ENCODE measurements around the gene VKORC1. TPM values are rescaled to one million over a fixed set of nuclear protein-coding genes. Genes with fewer than 3 reads are reported as not detected.
"Not testable (repeated sequence)": the region's sequence is repeated elsewhere in the genome, so short reads cannot be mapped to it uniquely, and the experiment has no call there.

Gene VKORC1
- total and polyA plus RNA-seq, 4 experiments from 2014 or later: 48.9 to 114 (median 72.5) TPM

DNA sequence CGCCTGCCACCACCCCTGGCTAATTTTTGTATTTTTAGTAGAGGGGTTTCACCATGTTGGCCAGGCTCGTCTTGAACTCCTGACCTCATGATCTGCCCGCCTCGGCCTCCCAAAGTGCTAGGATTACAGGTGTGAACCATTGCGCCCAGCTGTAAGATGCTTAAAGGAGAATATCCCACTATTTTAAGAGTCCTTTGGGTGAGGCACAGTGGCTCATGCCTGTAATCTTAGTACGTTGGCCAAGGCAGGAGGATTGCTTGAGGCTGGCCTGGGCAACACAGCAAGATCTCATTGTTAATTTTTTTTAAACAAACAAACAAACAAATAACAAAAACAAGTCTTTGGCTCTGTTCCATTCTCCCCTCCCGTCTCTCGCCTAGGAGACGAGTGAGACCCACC lies 46.5 kb upstream of the VKORC1 start:
- H3K9me3 ChIP-seq (ENCODE audit: control insufficient read depth in 1 of 2, low read length in 2 of 2); H3K36me3 ChIP-seq (ENCODE audit: insufficient read depth, low read length); DNase-seq; H3K4me3 ChIP-seq (ENCODE audit: low read length in 2 of 2); H3K27me3 ChIP-seq (ENCODE audit: insufficient read depth, low read length); H3K27me3 Mint-ChIP-seq; H3K36me3 Mint-ChIP-seq; H3K9me3 Mint-ChIP-seq; H3K4me3 Mint-ChIP-seq; H3K27ac ChIP-seq (ENCODE audit: low read depth, low read length); intact Hi-C loops (cut with micrococcal nuclease): not testable (repeated sequence)
- H3K4me1 ChIP-seq (ENCODE audit: insufficient read depth, low read length): peaks cover 15% of the 10 kb centered on the region
- H3K27ac Mint-ChIP-seq: peak overlapping the region in 2 of 7 donors; percentile 44 to 70
- ChIA-PET POLR2A (ENCODE audit: partially characterized antibody) (interaction anchor here (1.8 to 6.0 kb wide), 7 partner anchors 8 to 192 kb away, joined by 5 to 195 read pairs (median 10); partner anchors contain the start of genes FUS, HSD3B7, KAT8 and ORAI3), CTCF (ENCODE audit: partially characterized antibody) (interaction anchor here (2.1 to 2.9 kb wide), 2 partner anchors 30 to 303 kb away, joined by 7 to 10 read pairs; no protein-coding TSS in a partner anchor)
- peaks cover 3 to 14% (median 10%) of the 10 kb centered on the region in 4 donors for H3K4me1 Mint-ChIP-seq

DNA sequence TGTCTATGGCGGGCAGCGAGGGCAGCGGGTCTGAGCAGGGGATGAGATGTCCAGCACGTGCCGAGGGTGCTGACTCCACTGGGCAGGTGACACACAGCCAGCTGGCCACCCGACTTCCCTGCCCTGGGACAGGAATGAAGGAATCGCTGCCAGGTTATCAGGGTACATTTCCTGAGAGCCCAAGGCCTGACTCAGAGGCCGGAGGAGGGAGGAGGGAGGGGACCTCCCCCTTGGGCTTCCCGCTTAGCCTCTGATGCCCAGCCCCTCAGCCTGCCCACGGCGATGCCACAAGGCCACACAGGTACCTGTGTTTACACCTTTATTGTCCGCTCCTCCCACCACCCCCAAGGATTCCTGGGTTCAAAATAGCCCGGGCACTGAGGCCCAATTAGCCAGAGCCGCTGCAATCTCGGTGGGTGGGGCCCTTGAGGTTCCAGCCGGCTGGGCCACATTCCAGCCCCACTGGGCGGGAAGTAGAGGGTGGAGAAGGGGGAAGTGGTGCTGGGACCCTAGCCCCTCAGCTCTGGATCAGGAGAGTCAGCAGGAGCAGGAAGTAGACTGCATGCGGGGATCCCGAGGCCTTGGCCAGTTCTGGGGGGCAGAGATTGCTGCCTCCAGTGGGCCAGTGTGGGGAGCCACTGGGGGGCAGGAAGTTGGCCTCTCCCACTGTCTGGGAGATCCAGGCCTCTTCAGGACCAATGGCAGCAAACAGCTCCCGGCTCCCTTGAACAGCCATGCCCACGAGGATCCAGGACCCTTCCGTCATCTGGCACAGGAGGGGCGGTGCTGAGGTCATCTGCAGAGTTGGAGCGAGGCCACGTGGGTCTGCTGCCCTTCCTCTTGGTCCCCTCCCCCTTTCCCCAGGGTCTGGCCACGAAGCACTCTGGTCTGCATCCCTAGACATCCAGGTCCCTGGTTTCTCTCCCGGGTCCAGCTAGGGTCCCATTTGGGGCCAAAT lies 44.3 kb upstream of the VKORC1 start:
- no peaks in the 10 kb centered on the region for H3K27me3 Mint-ChIP-seq
- Histone ChIP-seq H3K9me3 (ENCODE audit: control insufficient read depth in 1 of 2, low read length in 2 of 2) (no peaks in the 10 kb centered on the region), H3K4me3 (ENCODE audit: low read length in 2 of 2) (no peak overlapping the region), H3K36me3 (ENCODE audit: insufficient read depth, low read length) (no peaks in the 10 kb centered on the region), H3K27ac (ENCODE audit: low read depth, low read length) (no peak overlapping the region), H3K27me3 (ENCODE audit: insufficient read depth, low read length) (no peaks in the 10 kb centered on the region), H3K4me1 (ENCODE audit: insufficient read depth, low read length) (peaks cover 15% of the 10 kb centered on the region)
- ChIA-PET POLR2A (ENCODE audit: partially characterized antibody) (interaction anchor here (0.6 to 6.0 kb wide), 3 partner anchors 8 to 41 kb away, joined by 3 to 121 read pairs (median 3); partner anchors contain the start of genes FUS and KAT8), CTCF (ENCODE audit: partially characterized antibody) (no interaction called here)
- H3K4me1 Mint-ChIP-seq: peaks cover 3 to 14% (median 10%) of the 10 kb centered on the region in 4 donors
- no peak for DNase-seq
- intact Hi-C loops (cut with micrococcal nuclease): no loop called here
- H3K4me3 Mint-ChIP-seq: no peak overlapping the region
- H3K9me3 Mint-ChIP-seq: no peaks in the 10 kb centered on the region
- H3K27ac Mint-ChIP-seq: peak overlapping the region in 2 of 7 donors; percentile 8 to 30
- H3K36me3 Mint-ChIP-seq: no peaks in the 10 kb centered on the region

DNA sequence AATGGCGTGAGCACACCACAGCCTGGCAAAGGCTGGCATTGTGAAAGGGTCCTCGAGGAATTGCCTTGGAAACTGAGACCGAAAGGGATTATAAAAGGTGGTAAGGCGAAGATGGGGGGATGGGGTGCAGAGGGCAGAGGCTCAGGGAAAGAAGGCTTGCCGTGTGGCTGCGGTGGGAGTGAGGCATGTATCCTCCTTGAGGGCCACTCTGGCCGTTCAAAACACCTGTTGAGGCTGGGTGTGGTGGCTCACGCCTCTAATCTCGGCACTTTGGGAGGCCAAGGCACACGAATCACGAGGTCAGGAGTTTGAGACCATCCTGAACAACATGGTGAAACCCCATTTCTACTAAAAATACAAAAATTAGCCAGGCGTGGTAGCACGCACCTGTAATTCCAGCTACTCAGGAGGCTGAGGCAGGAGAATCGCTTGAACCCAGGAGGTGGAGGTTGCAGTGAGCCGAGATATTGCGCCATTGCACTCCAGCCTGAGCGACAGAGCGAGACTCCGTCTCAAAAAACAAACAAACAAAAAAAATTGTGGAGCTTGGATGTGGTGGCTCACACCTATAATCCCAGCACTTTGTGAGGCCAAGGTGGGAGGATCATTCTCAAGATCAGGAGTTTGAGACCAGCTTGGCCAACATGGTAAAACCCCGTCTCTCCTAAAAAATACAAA lies 42.4 kb upstream of the VKORC1 start:
- H3K27me3 Mint-ChIP-seq; H3K27ac ChIP-seq (ENCODE audit: low read depth, low read length); H3K36me3 ChIP-seq (ENCODE audit: insufficient read depth, low read length); DNase-seq; H3K36me3 Mint-ChIP-seq; H3K27me3 ChIP-seq (ENCODE audit: insufficient read depth, low read length); H3K4me3 Mint-ChIP-seq; H3K9me3 ChIP-seq (ENCODE audit: control insufficient read depth in 1 of 2, low read length in 2 of 2); H3K9me3 Mint-ChIP-seq; H3K27ac Mint-ChIP-seq; H3K4me1 ChIP-seq (ENCODE audit: insufficient read depth, low read length); intact Hi-C loops (cut with micrococcal nuclease); H3K4me3 ChIP-seq (ENCODE audit: low read length in 2 of 2); H3K4me1 Mint-ChIP-seq: not testable (repeated sequence)
- ChIA-PET CTCF (ENCODE audit: partially characterized antibody) (interaction anchor here (1.4 kb wide), 1 partner anchor 731 kb away, joined by 3 read pairs; no protein-coding TSS in a partner anchor), POLR2A (ENCODE audit: partially characterized antibody) (interaction anchor here (1.0 kb wide), 1 partner anchor 140 kb away, joined by 3 read pairs; no protein-coding TSS in a partner anchor)

DNA sequence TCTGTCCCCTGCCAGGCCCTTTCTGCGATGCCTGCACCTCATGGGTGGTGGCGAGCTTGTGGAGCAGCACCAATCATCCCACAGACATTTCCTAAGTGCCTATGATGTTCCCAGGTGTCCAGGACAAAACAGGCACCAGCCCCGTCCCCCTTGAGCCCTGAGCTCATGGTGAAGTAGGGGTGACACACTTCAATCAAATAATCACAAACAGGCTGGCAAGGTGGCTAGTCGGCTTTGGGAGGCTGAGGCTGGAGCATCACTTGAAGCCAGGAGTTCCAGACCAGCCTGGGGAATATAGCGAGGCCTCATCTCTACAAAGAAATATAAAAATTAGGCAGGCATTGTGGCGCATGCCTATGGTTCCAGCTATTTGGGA lies 41.7 kb upstream of the VKORC1 start:
- no peaks in the 10 kb centered on the region for H3K27me3 ChIP-seq (ENCODE audit: insufficient read depth, low read length)
- intact Hi-C loops (cut with micrococcal nuclease): no loop called here
- CTCF ChIA-PET (ENCODE audit: partially characterized antibody): interaction anchor here (1.4 kb wide), 1 partner anchor 732 kb away, joined by 3 read pairs; no protein-coding TSS in a partner anchor
- no peak for DNase-seq
- H3K4me1 ChIP-seq (ENCODE audit: insufficient read depth, low read length): no peaks in the 10 kb centered on the region
- no peak overlapping the region for H3K27ac ChIP-seq (ENCODE audit: low read depth, low read length)
- Mint-ChIP-seq H3K4me3 (no peak overlapping the region), H3K27ac (no peak overlapping the region), H3K27me3 (no peaks in the 10 kb centered on the region), H3K4me1 (peaks cover 0 to 4% (median 0%) of the 10 kb centered on the region in 4 donors), H3K36me3 (peaks cover 4 to 12% of the 10 kb centered on the region in 2 donors), H3K9me3 (no peaks in the 10 kb centered on the region)
- H3K9me3 ChIP-seq (ENCODE audit: control insufficient read depth in 1 of 2, low read length in 2 of 2): no peaks in the 10 kb centered on the region
- no peaks in the 10 kb centered on the region for H3K36me3 ChIP-seq (ENCODE audit: insufficient read depth, low read length)
- POLR2A ChIA-PET (ENCODE audit: partially characterized antibody): interaction anchor here (0.6 to 1.0 kb wide), 3 partner anchors 18 to 139 kb away, joined by 3 to 5 read pairs (median 3); partner anchors contain the start of gene KAT8
- no peak overlapping the region for H3K4me3 ChIP-seq (ENCODE audit: low read length in 2 of 2)

DNA sequence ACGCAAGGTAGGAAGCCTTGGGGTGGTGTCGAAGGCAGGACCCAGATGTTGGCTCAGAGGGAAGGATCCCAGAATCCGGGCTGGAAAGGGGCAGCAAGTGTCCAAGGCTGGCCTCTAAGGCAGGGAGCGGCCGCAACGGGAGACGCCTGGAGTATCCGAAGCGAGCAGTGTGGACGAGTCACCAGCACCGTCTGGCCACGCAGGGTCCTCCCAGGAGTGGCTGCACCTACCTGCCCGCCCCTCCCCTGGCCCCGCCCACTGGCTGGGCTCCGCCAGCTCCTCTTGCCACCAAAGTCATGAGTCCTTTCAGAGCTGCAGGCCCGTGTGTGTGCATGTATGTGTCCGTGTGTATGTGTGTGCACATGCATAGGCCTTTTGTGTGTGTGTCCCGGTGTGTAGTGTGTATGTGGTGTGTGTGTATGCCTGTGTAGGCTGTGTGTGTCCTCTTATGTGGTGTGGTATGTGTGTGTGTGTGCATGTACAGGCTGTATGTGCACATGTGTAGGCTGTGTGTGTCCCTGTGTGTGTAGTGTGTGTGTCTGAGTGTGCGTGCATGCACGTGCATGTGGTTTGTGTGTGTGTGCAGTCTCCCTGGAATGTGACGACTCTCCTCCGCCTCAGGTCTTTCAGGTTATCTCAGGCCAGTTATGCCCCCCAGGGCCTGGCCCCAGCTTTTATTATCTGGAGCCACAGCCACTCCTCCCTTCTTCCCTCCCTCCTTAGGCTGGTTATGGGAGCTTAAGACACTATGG lies 41.1 kb upstream of the VKORC1 start, which contains the start of gene PRSS8:
Gene PRSS8, minus strand, starts transcription at position 193 of the 752 bp plus-strand sequence. CDS start 229 bp downstream, outside the sequence.
- H3K27ac Mint-ChIP-seq: peak within 1 kb of the TSS in 2 of 7 donors; percentile 64 to 88
- no peak within 1 kb of the TSS for H3K27ac ChIP-seq (ENCODE audit: low read depth, low read length)
- CTCF ChIA-PET (ENCODE audit: partially characterized antibody): interaction anchor here (1.4 kb wide), 1 partner anchor 733 kb away, joined by 3 read pairs; no protein-coding TSS in a partner anchor

DNA sequence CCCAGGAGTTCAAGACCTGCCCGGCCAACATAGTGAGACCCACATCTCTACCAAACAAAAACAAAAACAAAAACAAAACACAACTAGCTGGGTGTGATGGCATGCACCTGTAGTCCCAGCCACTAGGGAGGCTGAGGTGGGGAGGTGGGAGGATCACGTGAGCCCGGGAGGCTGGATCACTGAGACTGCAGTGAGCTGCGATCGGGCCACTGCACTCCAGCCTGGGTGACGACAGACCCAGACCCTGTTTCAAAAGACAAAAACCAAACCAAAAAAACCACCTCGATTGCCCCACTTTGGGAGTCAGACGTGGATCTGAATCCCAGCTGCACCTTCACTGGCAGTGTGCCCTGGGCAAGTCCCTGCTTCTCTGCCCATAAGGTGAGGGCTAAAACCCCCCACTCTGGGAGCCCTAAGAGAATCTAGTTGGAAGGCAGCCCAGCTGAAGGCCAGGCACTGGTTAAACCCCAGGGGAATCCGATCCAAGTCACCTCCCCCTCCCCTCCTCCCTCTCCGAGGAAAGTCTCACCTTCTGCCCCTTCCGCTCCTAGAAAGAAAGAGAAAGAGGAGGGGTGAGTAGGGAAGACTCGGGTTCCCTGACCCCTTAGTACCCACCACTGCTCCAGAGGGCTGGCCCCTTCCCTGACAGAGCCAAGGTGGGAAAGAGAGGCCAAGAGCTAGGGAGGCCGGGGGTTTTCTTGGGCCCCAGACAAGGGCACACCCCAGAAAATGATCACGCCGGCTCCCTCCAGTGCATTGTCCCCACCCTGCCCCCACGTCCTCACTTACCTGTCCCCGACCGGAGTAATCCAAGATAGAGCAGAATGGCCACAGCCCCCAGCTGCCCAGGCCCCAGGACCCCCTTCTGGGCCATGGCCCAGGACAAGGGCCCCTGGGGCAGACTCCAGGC lies 40.3 kb upstream of the VKORC1 start:
- CTCF ChIA-PET (ENCODE audit: partially characterized antibody): interaction anchor here (0.8 to 2.6 kb wide), 3 partner anchors 8 to 733 kb away, joined by 3 to 10 read pairs (median 3); no protein-coding TSS in a partner anchor
- no peaks in the 10 kb centered on the region for H3K27me3 Mint-ChIP-seq
- H3K4me3 ChIP-seq (ENCODE audit: low read length in 2 of 2): no peak overlapping the region
- no peak for DNase-seq
- peaks cover 10% of the 10 kb centered on the region for H3K36me3 ChIP-seq (ENCODE audit: insufficient read depth, low read length)
- POLR2A ChIA-PET (ENCODE audit: partially characterized antibody): interaction anchor here (1.5 kb wide), 1 partner anchor 8 kb away, joined by 4 read pairs; no protein-coding TSS in a partner anchor
- no peak overlapping the region for H3K27ac ChIP-seq (ENCODE audit: low read depth, low read length)
- H3K9me3 ChIP-seq (ENCODE audit: control insufficient read depth in 1 of 2, low read length in 2 of 2): no peaks in the 10 kb centered on the region
- H3K9me3 Mint-ChIP-seq: no peaks in the 10 kb centered on the region
- H3K27me3 ChIP-seq (ENCODE audit: insufficient read depth, low read length): no peaks in the 10 kb centered on the region
- no peak overlapping the region for H3K4me3 Mint-ChIP-seq
- peaks cover 4 to 19% of the 10 kb centered on the region in 2 donors for H3K36me3 Mint-ChIP-seq
- H3K4me1 Mint-ChIP-seq: peaks cover 0 to 3% (median 0%) of the 10 kb centered on the region in 4 donors
- H3K27ac Mint-ChIP-seq: no peak overlapping the region
- H3K4me1 ChIP-seq (ENCODE audit: insufficient read depth, low read length): no peaks in the 10 kb centered on the region
- intact Hi-C loops (cut with micrococcal nuclease): no loop called here

More for the DNA sequence above, 41.1 kb upstream of the VKORC1 start, which contains the start of gene PRSS8:
- Mint-ChIP-seq H3K9me3 (no peaks in the 10 kb centered on the region), H3K4me1 (peaks cover 0 to 4% (median 0%) of the 10 kb centered on the region in 4 donors), H3K4me3 (no peak within 1 kb of the TSS), H3K27me3 (no peaks in the 10 kb centered on the region), H3K36me3 (peaks cover 4 to 14% of the 10 kb centered on the region in 2 donors)
- peaks cover 4% of the 10 kb centered on the region for H3K36me3 ChIP-seq (ENCODE audit: insufficient read depth, low read length)
- no peak within 1 kb of the TSS for H3K4me3 ChIP-seq (ENCODE audit: low read length in 2 of 2)
- intact Hi-C loops (cut with micrococcal nuclease): no loop called here
- POLR2A ChIA-PET (ENCODE audit: partially characterized antibody): interaction anchor here (0.6 to 1.0 kb wide), 3 partner anchors 18 to 138 kb away, joined by 3 to 5 read pairs (median 3); partner anchors contain the start of gene KAT8
- no peak for DNase-seq
- no peaks in the 10 kb centered on the region for H3K27me3 ChIP-seq (ENCODE audit: insufficient read depth, low read length)
- H3K9me3 ChIP-seq (ENCODE audit: control insufficient read depth in 1 of 2, low read length in 2 of 2): no peaks in the 10 kb centered on the region
- H3K4me1 ChIP-seq (ENCODE audit: insufficient read depth, low read length): no peaks in the 10 kb centered on the region
